Ovary (tissue), 3 donors: ENCODE data around the gene POLR2J2.
"Not testable (repeated sequence)": the region's sequence is repeated elsewhere in the genome, so short reads cannot be mapped to it uniquely, and the experiment has no call there.

Experiments
- CTCF ChIP-seq, 3 donors: fragments of 450-650 bp in 2 of 3; fragments of 200-600 bp in 1 of 3; IDR thresholded peaks; one replicate each; pipeline versions ENCODE4 v1.5.1 to v1.8.0; 2016 to 2022; ENCODE audit warnings: antibody characterized with exemption in 3 of 3, mild to moderate bottlenecking in 1 of 3
- POLR2A ChIP-seq: fragments of 450-650 bp; IDR thresholded peaks from one replicate; pipeline ENCODE4 v1.6.1; 2017; ENCODE audit warnings: antibody characterized with exemption, mild to moderate bottlenecking, moderate library complexity
- donor health status: DM: no; HTN: no; CAD: no.

- TF ChIP-seq CTCF (IDR thresholded peaks at IDR 0.05); POLR2A: not testable (repeated sequence)
Measured at GRCh38 chr7:102689436-102690282, 18.2 kb upstream of the POLR2J2 start.
